Type B pancreatic cell (in vitro differentiated cells): ENCODE results near the gene BEST1. TPM values are rescaled to one million over a fixed set of nuclear protein-coding genes. Genes with fewer than 3 reads are reported as not detected.
A peak's percentile ranks its signal among the peaks of the same experiment; 100 is the strongest.

Experiments used
- DNase-seq: peaks from one replicate; pipeline ENCODE4 v3.0.0; 2021; ENCODE audit warnings: mixed read lengths; ENCODE audit not compliant: unreplicated experiment; ENCODE audit errors: extremely low spot score
- H3K27ac Mint-ChIP-seq: 2 replicates; pipeline ENCODE4 v1.8.0; 2021; ENCODE audit warnings: mild to moderate bottlenecking, mixed read lengths
- H3K27me3 Mint-ChIP-seq: 2 replicates; pipeline ENCODE4 v1.8.0; 2021; ENCODE audit warnings: mixed read lengths
- H3K36me3 Mint-ChIP-seq: 2 replicates; pipeline ENCODE4 v1.8.0; 2021; ENCODE audit warnings: mixed read lengths
- H3K4me1 Mint-ChIP-seq: one replicate; pipeline ENCODE4 v1.8.0; 2021; ENCODE audit warnings: mixed read lengths; ENCODE audit not compliant: unreplicated experiment
- H3K4me3 Mint-ChIP-seq: 2 replicates; pipeline ENCODE4 v1.8.0; 2021; ENCODE audit warnings: mild to moderate bottlenecking, mixed read lengths
- H3K9me3 Mint-ChIP-seq: 2 replicates; pipeline ENCODE4 v1.8.0; 2021; ENCODE audit warnings: mixed read lengths
- CTCF ChIP-seq: fragments of 200-600 bp; sonication (generic); conservative IDR thresholded peaks from 2 replicates; pipeline ENCODE4 v1.5.0; 2021; ENCODE audit warnings: antibody characterized with exemption, mild to moderate bottlenecking
- total RNA-seq: library from RNA; stranded (reverse); gene quantifications from 2 replicates; pipeline ENCODE4 v1.2.1, GENCODE V29; 2021; ENCODE audit warnings: low replicate concordance

The BEST1 gene
- total RNA-seq, 1 donor from 2014 or later = 0.31 TPM

- DNase-seq = no peak
- Mint-ChIP-seq H3K36me3 (no peaks in the 10 kb centered on the region), H3K4me3 (no peak overlapping the region), H3K27me3 (peaks cover 3% of the 10 kb centered on the region), H3K9me3 (no peaks in the 10 kb centered on the region), H3K4me1 (peaks cover 12% of the 10 kb centered on the region), H3K27ac (peak overlapping the region; percentile 29)
- no peak for TF ChIP-seq CTCF
These were observed 42.1 kb upstream of the BEST1 start for GRCh38 chr11:61907871-61908729.

GRCh38 chr11:61908730-61909316 is 41.3 kb upstream of the BEST1 start:
- H3K27me3 Mint-ChIP-seq = peaks cover 3% of the 10 kb centered on the region
- DNase-seq = peak; percentile 74
- H3K27ac Mint-ChIP-seq = peak overlapping the region; percentile 29
- H3K4me3 Mint-ChIP-seq = no peak overlapping the region
- no peaks in the 10 kb centered on the region for H3K9me3 Mint-ChIP-seq
- TF ChIP-seq CTCF = no peak
- H3K36me3 Mint-ChIP-seq = no peaks in the 10 kb centered on the region
- H3K4me1 Mint-ChIP-seq = peaks cover 11% of the 10 kb centered on the region

GRCh38 chr11:61910187-61911127 is 39.7 kb upstream of the BEST1 start:
- Mint-ChIP-seq H3K4me1 (peaks cover 11% of the 10 kb centered on the region), H3K27me3 (peaks cover 7% of the 10 kb centered on the region), H3K36me3 (no peaks in the 10 kb centered on the region), H3K27ac (no peak overlapping the region), H3K4me3 (no peak overlapping the region), H3K9me3 (no peaks in the 10 kb centered on the region)
- DNase-seq = no peak
- no peak for TF ChIP-seq CTCF

GRCh38 chr11:61911128-61911700 is 38.9 kb upstream of the BEST1 start:
- Mint-ChIP-seq H3K4me3 (no peak overlapping the region), H3K27me3 (peaks cover 9% of the 10 kb centered on the region), H3K27ac (no peak overlapping the region), H3K36me3 (no peaks in the 10 kb centered on the region), H3K9me3 (no peaks in the 10 kb centered on the region), H3K4me1 (peaks cover 11% of the 10 kb centered on the region)
- no peak for DNase-seq
- TF ChIP-seq CTCF = no peak
